Measurements from ENCODE around the gene ANKRD66. TPM values are rescaled to one million over a fixed set of nuclear protein-coding genes. Genes with fewer than 3 reads are reported as not detected.

ANKRD66 gene
- total and polyA plus RNA-seq, 3 donors from 2014 or later: 0.83 TPM; not detected in 2

- Histone ChIP-seq H3K36me3 (ENCODE audit: low read depth, missing control alignments) (no peaks in the 10 kb centered on the region), H3K4me3 (no peak overlapping the region), H3K27me3 (no peaks in the 10 kb centered on the region), H3K9me3 (no peaks in the 10 kb centered on the region), H3K4me1 (no peaks in the 10 kb centered on the region), H3K27ac (no peak overlapping the region)
- intact Hi-C loops (cut with DNase I; ENCODE audit: low total_unique reads): no loop called here
- 71 to 83% methylated on average over 1 to 2 of the region's 2 CpGs for WGBS, 2 donors
- no peak for DNase-seq
- no peak for TF ChIP-seq CTCF (IDR thresholded peaks at IDR 0.05)
- no peak for TF ChIP-seq POLR2A (IDR thresholded peaks at IDR 0.05)
Measured at GRCh38 chr6:46733341-46733801, 13.4 kb upstream of the ANKRD66 start.

GRCh38 chr6:46734867-46735719 is 11.6 kb upstream of the ANKRD66 start, which contains the start of gene PLA2G7:
Gene PLA2G7, minus strand, starts transcription at chr6:46735375. Its CDS starts 12,484 bp downstream, at chr6:46722891.
- 0 to 1% methylated on average over 16 to 56 of the region's 73 CpGs for WGBS, 2 donors
- Histone ChIP-seq H3K27ac (no peak within 1 kb of the TSS), H3K27me3 (no peaks in the 10 kb centered on the region), H3K4me1 (no peaks in the 10 kb centered on the region), H3K9me3 (no peaks in the 10 kb centered on the region), H3K36me3 (ENCODE audit: low read depth, missing control alignments) (no peaks in the 10 kb centered on the region), H3K4me3 (peak within 1 kb of the TSS; percentile 53 to 64)
- intact Hi-C loops (cut with DNase I; ENCODE audit: low total_unique reads): no loop called here
- TF ChIP-seq CTCF (IDR thresholded peaks at IDR 0.05): no peak
- no peak for TF ChIP-seq POLR2A (IDR thresholded peaks at IDR 0.05)
- DNase-seq: peak; percentile 37

GRCh38 chr6:46735720-46736031 is 11.1 kb upstream of the ANKRD66 start:
- intact Hi-C loops (cut with DNase I; ENCODE audit: low total_unique reads): no loop called here
- whole genome bisulfite sequencing, 2 donors: 11 to 12% methylated on average over 8 of the region's 8 CpGs
- no peaks in the 10 kb centered on the region for H3K9me3 ChIP-seq
- H3K4me1 ChIP-seq: no peaks in the 10 kb centered on the region
- no peak overlapping the region for H3K27ac ChIP-seq
- H3K36me3 ChIP-seq (ENCODE audit: low read depth, missing control alignments): no peaks in the 10 kb centered on the region
- TF ChIP-seq POLR2A (IDR thresholded peaks at IDR 0.05) (no peak), CTCF (IDR thresholded peaks at IDR 0.05) (no peak)
- peak overlapping the region; percentile 53 to 64 for H3K4me3 ChIP-seq
- H3K27me3 ChIP-seq: no peaks in the 10 kb centered on the region
- DNase-seq: no peak

GRCh38 chr6:46736906-46737305 is 9.8 kb upstream of the ANKRD66 start:
- H3K4me3 ChIP-seq: no peak overlapping the region
- no peak for DNase-seq
- H3K27ac ChIP-seq: no peak overlapping the region
- H3K4me1 ChIP-seq: no peaks in the 10 kb centered on the region
- no peaks in the 10 kb centered on the region for H3K36me3 ChIP-seq (ENCODE audit: low read depth, missing control alignments)
- H3K9me3 ChIP-seq: no peaks in the 10 kb centered on the region
- H3K27me3 ChIP-seq: no peaks in the 10 kb centered on the region
- intact Hi-C loops (cut with DNase I; ENCODE audit: low total_unique reads): no loop called here
- no peak for TF ChIP-seq CTCF (IDR thresholded peaks at IDR 0.05)
- TF ChIP-seq POLR2A (IDR thresholded peaks at IDR 0.05): no peak

- no peaks in the 10 kb centered on the region for H3K36me3 ChIP-seq (ENCODE audit: low read depth, missing control alignments)
- H3K27me3 ChIP-seq: no peaks in the 10 kb centered on the region
- no peak for DNase-seq
- H3K4me1 ChIP-seq: no peaks in the 10 kb centered on the region
- WGBS, 2 donors: 86 to 100% methylated on average over 2 of the region's 2 CpGs
- TF ChIP-seq POLR2A (IDR thresholded peaks at IDR 0.05): no peak
- no peak overlapping the region for H3K4me3 ChIP-seq
- H3K27ac ChIP-seq: no peak overlapping the region
- H3K9me3 ChIP-seq: no peaks in the 10 kb centered on the region
- intact Hi-C loops (cut with DNase I; ENCODE audit: low total_unique reads): no loop called here
Measured at GRCh38 chr6:46741482-46741881, 5.3 kb upstream of the ANKRD66 start.

Data from testis (tissue), 3 donors.